GM18499 (cell line): ENCODE measurements around the gene KRTAP9-1.
"Not testable (repeated sequence)": the region's sequence is repeated elsewhere in the genome, so short reads cannot be mapped to it uniquely, and the experiment has no call there.

Experiments
- ATAC-seq: cut with Tn5 transposase; IDR thresholded peaks from one replicate; pipeline ENCODE4 v1.9.1; 2021; ENCODE audit warnings: moderate number of reproducible peaks; ENCODE audit not compliant: insufficient read depth, unreplicated experiment

KRTAP9-1 gene

DNA sequence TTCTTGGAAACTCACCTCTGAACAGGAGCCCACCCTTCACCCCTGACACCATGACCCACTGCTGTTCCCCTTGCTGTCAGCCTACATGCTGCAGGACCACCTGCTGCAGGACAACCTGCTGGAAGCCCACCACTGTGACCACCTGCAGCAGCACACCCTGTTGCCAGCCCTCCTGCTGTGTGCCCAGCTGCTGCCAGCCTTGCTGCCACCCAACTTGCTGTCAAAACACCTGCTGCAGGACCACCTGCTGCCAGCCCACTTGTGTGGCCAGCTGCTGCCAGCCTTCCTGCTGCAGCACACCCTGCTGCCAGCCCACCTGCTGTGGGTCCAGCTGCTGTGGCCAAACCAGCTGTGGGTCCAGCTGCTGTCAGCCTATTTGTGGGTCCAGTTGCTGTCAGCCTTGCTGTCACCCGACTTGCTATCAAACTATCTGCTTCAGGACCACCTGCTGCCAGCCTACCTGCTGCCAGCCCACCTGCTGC is at the start of gene KRTAP9-1:
Gene KRTAP9-1, plus strand, starts transcription at position 51 of the 482 bp plus-strand sequence. Its CDS starts 0 bp downstream, at position 51.
- not testable (repeated sequence) for ATAC-seq

GRCh38 chr17:41140360-41141131 is 49.1 kb upstream of the KRTAP9-1 start, which contains the start of gene KRTAP4-6:
TSS of gene KRTAP4-6 (minus strand) at chr17:41140544. CDS start at chr17:41140487, 57 bp downstream.
- ATAC-seq = no peak

DNA sequence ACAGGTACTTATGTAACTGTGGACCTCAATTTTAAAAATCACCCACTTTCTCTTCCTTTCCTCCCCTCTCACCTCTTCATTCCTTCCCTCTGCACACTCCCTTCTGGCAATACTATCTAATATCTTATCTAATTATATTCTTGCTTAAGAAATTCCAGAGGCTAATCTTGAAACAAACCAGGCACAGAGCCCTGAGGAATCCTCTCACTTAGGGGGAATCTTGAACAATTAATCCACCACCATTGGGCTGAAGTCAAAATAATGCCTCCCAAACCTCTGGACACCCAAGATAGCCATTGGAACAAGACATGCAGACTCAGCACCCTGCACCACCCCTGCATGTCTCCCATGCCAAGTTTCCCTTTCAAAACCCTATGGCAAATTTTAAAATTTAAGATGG is 48.3 kb upstream of the KRTAP9-1 start:
- ATAC-seq = no peak

DNA sequence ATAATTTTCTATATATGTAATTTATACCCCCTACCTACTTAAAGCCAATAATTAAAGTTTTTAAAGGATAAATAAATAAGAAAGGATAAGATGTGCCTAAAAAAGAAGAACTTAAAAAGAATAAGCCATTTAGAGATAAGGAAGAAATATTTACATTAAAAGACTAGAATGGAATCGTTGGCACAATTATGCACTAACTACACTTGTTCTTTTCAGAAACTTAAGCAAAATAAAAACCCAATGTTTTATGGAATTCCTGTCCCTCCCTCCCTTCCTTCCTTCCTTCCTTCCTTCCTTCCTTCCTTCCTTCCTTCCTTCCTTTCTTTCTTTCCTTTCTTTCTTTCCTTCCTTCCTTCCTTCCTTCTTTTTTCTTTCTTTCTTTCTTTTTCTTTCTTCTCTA is 44.8 kb upstream of the KRTAP9-1 start:
- ATAC-seq = no peak

DNA sequence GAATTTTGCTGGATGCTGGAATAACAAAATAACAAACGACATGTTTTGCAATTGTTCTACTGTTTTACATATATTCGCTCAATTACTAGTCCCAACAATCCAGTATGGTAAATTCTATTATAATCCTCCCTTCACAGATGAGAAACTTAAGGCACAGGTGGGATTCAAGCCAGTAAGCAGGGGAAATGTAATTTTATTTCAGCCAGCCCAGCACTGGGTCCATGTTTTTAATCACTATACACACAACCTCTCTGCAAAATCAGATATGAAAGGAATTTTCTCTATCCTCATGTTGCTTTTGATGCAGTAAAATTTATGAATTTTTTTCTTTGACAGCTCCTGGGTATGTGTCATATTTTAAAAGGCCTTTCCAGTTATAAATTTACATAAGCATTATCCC is 44.4 kb upstream of the KRTAP9-1 start:
- ATAC-seq = no peak

GRCh38 chr17:41147531-41148204 is 42.0 kb upstream of the KRTAP9-1 start:
- no peak for ATAC-seq

DNA sequence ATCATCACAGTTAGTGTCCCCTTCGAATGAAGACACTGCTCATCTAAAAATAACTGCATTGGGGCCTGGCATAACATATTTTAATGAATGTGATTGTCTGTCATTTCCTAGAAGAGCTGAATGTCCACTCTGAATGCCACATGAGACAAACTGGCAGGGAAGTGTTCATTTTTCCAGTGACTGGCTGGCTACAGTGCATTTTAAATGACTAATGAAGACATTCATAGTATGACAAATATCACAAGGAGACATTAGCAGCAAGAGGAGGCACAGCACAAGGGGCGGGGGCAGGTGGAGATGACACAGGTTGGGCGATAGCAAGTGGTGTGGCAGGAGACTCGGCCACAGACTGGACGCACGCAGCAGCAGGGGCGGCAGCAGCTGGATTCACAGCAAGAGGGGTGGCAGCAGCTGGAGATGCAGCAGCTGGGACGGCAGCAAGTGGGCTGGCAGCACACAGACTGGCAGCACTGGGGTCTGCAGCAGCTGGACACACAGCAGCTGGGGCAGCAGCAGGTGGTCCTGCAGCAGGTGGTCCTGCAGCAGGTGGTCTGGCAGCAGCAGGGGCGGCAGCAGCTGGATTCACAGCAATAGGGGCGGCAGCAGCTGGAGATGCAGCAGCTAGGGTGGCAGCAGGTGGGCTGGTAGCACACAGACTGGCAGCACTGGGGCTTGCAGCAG is 40.6 kb upstream of the KRTAP9-1 start:
- not testable (repeated sequence) for ATAC-seq

DNA sequence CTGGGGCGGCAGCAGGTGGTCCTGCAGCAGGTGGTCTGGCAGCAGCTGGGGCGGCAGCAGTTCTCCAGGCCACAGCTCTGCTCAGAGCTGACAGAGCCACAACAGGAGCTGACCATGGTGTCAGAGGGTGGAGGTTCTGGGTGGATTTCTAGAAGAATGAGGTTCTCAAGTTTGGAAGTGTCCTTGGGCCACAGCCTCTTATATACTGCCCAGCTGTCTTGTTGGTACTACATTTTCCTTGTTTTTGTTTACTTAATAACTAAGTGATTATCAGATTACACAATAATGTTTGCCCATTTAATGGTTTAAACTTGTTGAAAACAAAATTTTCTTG is 40.1 kb upstream of the KRTAP9-1 start, which contains the start of gene KRTAP4-5:
Gene KRTAP4-5, minus strand, starts transcription at position 174 of the 334 bp plus-strand sequence. Its CDS starts 58 bp downstream, at position 116.
- no peak for ATAC-seq

DNA sequence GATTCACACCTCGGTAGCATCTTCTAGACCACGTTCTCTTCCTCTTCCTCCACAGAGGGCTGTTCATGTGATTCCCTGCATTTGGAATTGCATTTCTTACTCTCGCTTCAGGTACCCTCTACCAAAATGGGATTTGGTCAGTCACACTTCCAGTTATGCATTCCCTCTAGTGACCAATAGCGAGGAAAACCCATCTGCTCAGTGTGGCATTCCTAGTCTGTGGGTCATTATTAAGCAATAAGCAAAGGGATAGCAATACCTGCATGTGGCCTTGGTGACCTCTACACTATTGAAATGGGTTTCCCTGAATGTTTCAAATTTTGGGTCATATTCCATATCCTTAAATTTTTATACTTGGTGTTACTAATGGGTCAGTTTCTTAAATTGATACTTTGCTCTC is 39.7 kb upstream of the KRTAP9-1 start:
- ATAC-seq = no peak

GRCh38 chr17:41151525-41151924 is 38.2 kb upstream of the KRTAP9-1 start:
- no peak for ATAC-seq

- ATAC-seq = no peak
Measured at GRCh38 chr17:41153856-41154255, 35.8 kb upstream of the KRTAP9-1 start.

DNA sequence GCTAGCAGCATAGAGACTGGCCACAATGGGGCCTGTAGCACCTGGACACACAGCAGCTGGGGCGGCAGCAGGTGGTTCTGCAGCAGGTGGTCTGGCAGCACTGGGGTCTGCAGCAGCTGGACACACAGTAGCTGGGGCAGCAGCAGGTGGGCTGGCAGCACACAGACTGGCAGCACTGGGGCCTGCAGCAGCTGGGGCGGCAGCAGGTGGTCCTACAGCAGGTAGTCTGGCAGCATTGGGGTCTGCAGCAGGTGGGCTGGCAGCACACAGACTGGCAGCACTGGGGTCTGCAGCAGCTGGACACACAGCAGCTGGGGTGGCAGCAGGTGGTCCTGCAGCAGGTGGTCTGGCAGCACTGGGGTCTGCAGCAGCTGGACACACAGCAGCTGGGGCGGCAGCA is 29.5 kb upstream of the KRTAP9-1 start:
- not testable (repeated sequence) for ATAC-seq

DNA sequence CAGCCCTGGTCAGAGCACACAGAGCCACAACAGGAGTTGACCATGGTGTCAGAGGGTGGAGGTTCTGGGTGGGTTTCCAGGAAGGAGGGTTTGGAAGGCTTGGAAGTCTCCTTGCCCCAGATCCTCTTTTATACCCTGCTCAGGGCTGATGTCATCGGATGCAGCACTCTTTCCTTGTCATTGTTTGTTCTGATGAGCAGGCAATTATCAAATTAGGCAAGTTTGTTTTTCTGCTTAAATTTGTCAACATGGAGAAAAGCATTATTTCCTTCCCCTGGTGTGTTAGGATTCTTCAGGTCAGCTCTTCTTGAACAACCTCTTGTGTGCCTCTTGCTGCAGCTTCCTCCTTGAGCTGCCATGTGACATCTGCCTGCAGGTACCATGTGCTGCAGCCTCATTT is 29.0 kb upstream of the KRTAP9-1 start, which contains the start of gene KRTAP4-4:
Gene KRTAP4-4, minus strand, starts transcription at position 101 of the 400 bp plus-strand sequence. Its CDS starts 57 bp downstream, at position 44.
- no peak for ATAC-seq

DNA sequence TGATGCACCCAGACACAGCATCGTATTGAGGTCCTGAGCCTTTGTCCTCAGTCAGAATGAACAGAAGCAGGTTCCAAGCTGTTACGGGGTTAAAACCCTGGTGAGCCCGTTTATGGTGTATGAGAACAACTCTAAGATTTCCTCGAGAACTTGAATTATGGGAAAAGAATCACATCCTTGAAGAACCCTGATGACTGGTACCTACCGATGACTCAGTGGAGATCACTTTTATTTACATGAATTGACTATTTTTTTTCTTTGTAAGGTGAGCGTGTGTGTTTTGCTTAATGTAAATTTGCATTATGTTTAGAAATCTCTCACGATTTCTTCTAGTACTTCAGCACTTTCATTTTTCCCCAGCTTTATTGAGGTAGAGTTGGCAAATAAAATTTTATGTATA is 25.9 kb upstream of the KRTAP9-1 start:
- ATAC-seq = no peak

GRCh38 chr17:41167561-41167960 is 22.1 kb upstream of the KRTAP9-1 start:
- no peak for ATAC-seq

DNA sequence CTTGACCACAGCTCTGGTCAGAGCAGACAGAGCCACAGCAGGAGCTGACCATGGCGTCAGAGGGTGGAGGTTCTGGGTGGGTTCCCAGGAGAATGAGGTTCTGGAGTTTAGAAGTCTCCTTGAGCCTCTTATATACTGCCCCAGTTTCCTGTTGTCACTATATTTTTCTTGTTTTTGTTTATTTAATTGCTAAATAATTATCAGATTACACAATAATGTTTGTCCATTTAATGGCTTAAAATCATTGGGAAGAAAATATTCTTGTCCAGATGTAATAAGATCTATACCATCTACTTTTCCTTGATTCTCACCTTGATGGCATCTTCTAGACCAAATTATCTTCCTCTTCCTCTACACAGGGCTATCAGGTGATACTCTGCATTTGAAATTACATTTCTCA is 21.6 kb upstream of the KRTAP9-1 start, which contains the start of gene KRTAP4-3:
Gene KRTAP4-3, minus strand, starts transcription at position 101 of the 400 bp plus-strand sequence. Its CDS starts 49 bp downstream, at position 52.
- ATAC-seq = no peak

DNA sequence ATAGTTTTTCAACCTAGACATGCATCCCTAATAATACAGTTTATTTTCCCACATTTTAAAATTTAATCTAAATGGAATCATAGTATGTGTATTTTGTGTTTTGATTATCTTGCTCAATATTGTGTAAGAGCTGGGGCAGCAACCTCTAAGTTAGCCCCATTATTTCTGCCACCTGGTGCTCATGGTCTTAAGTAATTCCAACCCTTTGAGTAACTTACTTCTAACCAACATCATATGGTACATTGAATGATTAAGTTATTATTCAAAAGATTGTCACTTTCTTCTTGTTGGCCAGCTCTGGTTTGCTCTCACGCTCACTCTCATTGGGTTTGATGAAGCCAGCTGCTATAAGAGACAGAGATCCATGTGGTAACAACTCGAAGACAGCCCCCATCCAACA is 17.8 kb upstream of the KRTAP9-1 start:
- no peak for ATAC-seq

DNA sequence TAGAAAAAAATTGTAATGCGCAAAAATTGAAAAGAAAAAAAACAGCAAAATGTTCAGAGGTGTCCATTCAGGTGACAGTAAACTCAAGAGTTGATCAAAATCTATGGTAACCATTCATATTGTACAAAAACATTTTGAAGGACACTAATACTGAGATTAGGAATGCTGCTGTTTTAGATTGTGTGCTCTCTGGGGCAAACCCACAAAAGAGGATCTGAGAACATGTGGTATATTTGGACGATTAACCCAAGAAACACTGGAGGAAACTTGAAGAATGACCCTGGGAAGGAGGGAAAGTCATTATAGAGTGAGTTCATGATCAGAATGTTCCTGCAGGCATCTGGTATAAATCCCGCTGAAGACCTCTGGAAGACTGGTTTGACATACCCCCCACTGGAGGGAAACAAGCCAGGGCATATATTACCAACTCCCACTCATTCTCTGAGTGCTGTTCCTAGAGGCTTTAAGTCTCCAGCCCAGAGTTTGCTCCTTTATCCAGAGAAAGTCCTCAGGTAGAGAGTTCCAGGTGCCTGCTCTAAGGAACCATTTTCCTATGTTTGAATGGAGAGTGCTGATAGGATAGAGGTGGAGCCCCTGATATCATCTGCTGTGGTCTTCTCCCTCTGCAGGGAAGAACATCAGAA is 12.8 kb upstream of the KRTAP9-1 start:
- ATAC-seq = no peak

DNA sequence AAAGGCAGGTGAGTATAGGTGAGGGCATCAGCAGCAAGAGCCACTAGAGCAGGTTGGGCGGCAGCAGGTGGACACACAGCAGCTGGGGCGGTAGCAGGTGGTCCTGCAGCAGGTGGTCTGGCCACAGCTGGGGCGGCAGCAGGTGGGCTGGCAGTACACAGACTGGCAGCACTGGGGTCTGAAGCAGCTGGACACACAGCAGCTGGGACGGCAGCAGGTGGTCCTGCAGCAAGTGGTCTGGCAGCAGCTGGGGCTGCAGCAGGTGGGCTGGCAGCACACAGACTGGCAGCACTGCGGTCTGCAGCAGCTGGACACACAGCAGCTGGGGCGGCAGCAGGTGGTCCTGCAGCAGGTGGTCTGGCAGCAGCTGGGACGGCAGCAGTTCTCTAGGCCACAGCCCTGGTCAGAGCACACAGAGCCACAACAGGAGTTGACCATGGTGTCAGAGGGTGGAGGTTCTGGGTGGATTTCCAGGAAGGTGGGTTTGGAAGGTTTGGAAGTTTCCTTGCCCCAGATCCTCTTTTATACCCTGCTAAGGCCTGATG is 11.9 kb upstream of the KRTAP9-1 start, which contains the start of gene KRTAP4-2:
Gene KRTAP4-2, minus strand, starts transcription at position 495 of the 545 bp plus-strand sequence. Its CDS starts 57 bp downstream, at position 438.
- ATAC-seq = no peak

DNA sequence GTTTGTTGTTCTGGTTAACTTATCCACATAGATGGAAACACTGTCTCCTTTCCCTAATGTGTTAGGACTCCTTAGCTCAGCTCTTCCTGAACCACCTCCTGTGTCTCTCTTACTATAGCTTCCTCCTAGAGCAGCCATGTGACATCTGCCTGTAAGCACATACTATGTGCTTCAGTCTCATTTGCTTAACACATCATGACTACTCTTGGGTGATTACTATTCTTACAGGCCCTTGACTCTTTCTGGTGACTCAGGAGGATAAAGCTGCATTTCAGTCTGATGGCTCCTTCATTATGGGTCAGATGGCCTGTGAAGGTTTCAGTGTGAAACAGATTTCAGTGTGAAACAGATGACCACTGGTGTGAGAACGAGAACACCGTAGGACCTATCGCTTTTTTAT is 11.3 kb upstream of the KRTAP9-1 start:
- no peak for ATAC-seq
